Stimulated activated CD8-positive, alpha-beta memory T cell treated with anti-CD3 and anti-CD28 coated beads, Interleukin-2, amount 100 ng/mL, for 1 hour (primary cell): ENCODE results near the gene TNNT1.

Experiments
- DNase-seq, 2 donors: peaks; one replicate each; pipeline ENCODE4 v3.0.0-alpha.2; 2020; ENCODE audit warnings: low read depth in 2 of 2

The TNNT1 gene

DNA sequence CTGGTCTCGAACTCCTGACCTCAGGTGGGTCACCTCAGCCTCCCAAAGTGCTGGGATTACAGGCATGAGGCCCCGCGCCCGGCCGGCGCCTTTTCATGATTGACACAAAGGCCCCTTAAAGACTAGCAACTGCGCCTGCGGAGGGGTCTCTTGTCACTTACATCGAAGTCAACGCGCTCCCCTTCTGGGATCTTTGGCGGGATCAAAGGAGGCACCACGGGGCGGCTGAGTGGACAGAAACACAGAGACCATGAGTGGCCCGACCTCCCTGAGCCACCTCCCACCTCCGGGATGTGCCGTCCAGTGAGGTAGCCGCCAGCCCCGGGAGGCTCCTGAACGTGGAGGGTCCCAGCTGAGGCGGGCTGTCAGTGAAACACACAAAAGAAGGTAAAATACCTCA lies 7.3 kb downstream of the TNNT1 start:
- DNase-seq, result no peak

DNA sequence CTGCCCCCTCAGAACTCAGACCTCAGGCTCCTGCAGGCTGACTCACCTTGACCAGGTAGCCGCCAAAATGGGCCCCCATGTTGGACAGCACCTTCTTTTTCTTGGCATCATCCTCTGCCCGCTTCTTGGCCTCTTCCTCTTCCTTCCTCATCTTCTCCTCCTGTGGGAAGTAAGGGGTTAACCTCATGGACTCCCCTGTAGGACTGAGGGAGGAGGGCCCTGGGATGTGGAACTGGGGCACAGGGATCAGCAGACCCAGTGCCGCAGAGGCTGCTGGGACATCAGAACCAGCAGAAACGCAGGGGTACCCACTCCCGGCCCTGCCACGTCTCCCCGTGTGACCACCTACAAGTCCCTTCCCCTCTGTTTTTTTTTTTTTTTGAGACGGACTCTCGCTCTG lies 11.1 kb downstream of the TNNT1 start:
- DNase-seq, result no peak

DNA sequence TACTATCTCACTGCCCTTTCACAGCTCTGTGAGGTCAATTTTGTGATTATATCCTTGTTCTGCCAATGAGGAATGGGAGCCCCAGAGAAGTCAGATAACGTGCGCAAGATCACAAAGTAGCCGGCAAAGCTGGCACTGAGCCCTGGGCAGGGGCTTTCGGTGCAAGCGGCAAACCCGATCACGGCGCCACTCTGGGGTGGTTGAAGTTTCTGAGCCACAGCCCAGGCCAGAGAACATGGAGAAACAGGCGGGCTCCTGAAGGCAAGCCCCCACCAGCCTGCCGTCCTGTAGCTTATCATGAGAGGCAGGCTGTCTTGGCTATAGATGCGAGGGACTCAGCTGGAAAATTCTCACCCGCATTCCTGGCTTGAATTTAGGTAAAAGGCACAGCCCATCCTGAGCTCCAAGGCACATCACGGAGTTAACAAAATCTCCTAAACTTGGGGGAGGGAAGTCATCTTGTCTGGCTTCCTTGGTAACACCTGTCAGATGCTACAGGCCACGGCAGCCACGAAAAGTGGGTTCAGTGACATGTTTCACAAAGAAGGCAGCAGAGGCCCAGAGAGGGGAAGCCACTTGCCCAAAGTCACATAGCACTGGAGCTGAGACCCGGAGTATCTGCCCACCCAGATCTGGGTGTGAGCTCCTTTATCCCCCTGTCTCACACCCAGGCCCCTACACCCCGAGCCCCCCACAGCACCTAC lies 12.5 kb downstream of the TNNT1 start:
- no peak for DNase-seq

DNA sequence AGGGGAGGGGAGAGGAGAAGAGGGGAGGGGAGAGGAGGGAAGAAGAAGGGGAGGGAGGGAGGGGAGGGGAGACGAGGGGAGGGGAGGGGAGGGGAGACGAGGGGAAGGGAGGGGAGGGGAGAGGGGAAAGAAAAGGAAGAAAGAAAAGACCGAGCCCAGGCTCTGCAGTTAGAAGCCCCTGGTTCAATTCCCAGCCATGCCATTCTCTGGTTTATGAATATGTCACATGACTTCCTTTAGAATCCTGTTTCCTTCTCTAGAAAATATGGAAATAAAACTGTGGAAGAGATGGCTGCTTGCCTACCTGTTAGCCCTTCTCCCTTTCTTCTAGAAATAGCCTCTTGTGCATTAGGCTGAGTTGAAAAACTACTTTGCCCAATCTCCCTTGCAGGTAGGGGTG lies 14.3 kb downstream of the TNNT1 start:
- no peak for DNase-seq

DNA sequence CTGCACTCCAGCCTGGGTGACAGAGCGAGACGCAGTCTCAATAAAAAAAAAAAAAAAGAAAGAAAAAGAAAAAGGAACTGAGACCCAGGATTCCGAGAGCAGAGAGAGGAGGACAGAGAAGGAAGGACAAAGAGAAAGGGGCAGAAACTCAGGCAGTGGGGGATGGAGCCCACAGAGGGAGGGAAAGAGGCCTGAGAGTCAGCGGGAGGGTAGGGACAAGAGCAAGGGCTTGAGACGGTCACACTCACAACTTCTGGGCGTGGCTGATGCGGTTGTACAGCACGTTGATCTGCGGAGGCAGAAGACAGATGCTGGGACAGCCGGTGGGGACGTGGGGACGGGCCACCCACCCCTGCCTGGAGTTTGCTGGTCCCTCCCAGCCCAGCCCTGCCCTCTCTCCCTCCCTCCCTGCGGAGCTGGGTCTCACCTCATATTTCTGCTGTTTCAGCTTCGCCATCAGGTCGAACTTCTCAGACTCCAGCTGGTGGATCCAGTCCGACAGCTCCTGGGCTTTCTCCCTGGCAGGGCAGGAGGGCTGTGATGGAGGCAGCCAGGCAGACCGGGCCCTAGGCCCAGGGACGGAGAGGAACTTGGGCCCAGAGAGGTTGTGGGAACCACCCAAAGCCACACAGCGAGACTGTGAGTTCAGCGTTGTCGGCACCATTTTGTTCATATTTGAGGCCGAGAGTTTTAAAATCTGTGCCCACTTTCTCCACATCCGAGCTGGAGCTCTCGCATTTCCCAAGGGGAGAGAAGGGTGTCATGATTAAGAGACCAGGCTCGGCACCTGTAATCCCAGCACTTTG lies 15.2 kb downstream of the TNNT1 start:
- no peak for DNase-seq

DNA sequence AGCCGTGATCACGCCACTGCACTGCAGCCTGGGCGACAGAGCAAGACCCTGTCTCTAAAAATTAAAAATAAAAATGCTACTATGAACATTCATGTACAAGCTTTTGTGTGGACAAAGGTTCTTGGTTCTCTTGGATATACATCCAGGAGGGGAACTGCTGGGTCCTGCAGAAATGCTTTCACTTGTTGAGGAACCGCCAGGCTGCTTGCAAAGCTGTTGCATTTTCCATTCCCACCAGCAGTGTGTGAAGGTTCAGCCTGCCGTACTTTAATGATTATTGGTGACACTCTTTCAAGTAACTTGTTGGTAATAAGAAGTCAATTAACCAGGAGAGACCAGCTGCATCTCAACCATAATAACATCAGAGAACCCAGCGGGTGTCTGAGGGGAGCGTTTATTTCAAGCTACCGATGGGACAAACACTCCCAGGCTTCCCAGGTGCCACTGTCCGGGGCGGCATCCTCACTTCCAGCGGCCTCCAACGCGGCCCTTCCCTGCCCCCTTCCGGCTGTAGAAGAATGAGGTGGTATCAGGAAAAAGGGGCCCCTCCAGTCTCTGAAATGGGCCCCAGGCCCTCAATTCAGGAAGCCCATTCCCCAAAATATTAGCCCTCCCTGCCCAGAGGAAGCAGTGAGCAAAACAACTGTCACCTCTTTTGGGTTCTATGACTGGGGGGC lies 16.4 kb downstream of the TNNT1 start:
- no peak for DNase-seq

DNA sequence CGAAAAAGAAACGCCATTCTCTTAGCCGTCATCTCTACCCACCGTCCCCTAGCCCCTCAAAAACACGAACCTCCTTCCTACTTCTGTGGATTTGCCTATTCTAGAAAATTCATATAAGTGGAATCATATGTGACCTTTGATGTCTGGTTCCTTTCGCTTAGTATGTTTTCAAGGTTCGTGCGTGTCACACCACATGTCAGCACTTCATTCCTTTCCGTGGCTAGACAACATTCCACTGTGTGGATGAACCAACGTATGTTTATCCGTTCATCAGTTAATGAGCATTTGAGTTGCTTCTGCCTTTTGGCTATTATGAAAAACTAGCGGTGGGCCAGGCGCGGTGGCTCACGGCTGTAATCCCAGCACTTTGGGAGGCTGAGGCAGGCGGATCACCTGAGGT lies 17.6 kb downstream of the TNNT1 start:
- no peak for DNase-seq

DNA sequence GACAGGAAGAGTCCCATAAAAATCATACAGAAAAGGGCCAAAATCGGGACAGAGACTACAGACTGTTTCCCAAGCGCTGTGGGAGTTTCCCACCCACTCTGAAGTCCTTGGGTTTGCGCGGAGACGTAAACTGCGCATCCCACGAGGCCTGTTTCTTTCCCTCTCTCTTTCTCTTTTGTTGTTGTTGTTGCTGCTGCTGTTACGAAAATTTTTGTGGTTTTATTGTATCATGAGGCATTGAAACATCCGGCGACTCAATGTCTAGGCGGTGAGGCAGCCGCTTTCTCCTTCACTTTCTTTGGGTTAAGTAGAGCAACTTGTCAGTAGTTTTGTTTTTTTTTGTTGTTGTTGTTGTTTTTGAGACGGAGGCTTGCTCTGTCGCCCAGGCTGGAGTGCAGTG lies 30.0 kb downstream of the TNNT1 start:
- no peak for DNase-seq

DNA sequence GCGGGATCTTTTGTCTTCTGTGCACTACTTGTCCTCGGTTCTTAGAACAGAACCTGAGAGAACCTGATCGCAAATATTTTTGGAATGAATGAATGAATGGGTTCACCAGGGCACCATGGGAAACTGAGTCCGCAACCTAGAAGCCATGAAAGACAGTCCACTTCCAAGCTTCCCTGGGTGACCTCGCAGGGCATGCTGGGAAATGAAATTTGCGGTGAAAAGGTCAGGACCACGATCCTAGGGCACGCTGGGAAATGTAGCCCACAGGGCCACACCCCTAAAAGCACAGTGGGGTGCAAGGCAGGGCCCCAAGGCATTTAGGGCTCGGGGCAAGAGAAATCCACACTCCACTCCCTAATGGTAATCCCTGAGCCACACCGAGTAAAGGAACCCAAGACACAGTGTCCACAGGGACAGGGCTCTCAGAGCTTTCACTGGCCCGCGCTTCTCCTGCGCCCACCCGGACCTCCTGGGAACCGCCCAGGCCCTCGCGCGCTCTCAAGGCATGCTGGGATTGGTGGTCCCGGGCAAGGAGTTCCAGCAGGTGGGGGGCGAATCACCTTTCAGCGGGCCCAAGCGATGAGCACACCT lies 30.5 kb downstream of the TNNT1 start:
- DNase-seq, result no peak

DNA sequence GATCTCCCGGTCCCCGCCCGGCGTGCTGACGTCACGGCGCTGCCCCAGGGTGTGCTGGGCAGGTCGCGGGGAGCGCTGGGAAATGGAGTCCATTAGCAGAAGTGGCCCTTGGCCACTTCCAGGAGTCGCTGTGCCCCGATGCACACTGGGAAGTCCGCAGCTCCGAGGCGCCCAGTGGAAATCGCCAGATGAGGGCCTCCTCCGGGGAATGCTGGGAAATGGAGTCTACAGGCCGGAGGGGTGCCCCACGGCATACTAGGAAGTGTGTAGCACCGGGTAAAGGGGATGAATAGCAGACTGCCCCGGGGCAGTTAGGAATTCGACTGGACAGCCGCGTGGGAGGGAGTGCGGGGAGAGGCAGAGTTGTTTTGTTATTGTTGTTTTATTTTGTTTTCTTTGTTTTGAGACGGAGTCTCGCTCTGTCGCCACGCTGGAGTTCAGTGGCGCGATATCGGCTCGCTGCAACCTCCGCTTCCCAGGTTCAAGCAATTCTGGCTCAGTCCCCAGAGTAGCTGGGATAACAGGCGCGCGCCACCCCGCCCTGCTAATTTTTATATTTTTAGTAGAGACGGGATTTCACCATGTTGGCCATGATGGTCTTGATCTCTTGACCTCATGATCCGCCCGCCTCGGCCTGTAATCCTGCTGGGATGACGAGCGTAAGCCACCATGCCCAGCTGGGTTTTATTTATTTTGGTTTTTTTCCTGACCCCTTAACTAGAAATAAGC lies 31.2 kb downstream of the TNNT1 start:
- peak; percentile 92 to 93 for DNase-seq

DNA sequence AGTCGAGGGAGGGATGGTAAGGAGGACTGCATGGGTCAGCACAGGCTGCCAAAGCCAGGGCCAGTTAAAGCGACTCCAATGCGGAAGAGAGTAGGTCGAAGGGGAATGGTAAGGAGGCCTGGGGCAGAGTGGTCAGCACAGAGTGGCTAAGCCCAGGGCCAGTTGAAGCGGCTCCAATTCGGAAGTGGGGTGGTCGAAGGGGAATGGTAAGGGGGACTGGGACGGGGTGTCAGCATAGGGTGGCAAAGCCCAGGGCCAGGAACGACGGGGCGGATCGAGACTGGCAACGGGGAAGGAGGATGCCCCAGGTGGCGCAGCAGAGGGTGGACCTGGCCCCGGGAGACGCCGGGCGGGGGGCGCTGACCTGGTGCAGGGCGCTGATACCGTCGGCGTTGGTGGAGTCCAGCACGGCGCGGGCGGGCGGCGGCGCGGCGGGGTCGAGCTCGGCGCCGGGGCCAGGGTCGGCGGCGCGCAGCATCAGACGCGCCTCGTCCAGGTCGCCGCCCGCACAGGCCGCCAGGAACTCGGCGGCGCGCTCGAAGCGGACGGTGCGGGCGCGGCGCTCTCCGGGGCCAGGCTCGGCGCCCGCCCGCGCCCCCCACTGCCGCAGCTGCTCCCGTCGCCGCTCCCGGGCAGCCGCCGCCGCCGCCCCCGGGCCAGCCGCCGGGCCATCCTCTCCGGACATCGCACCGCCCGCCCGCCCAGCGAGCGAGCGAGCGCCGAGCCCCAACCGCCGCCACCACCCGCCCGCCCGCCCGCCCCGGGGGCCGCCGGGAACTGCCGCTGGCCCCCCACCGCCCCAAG lies 31.9 kb downstream of the TNNT1 start, which contains the start of gene PPP1R12C:
Gene PPP1R12C, minus strand, starts transcription at position 779 of the 804 bp plus-strand sequence. Its CDS starts 94 bp downstream, at position 685.
- no peak for DNase-seq

DNA sequence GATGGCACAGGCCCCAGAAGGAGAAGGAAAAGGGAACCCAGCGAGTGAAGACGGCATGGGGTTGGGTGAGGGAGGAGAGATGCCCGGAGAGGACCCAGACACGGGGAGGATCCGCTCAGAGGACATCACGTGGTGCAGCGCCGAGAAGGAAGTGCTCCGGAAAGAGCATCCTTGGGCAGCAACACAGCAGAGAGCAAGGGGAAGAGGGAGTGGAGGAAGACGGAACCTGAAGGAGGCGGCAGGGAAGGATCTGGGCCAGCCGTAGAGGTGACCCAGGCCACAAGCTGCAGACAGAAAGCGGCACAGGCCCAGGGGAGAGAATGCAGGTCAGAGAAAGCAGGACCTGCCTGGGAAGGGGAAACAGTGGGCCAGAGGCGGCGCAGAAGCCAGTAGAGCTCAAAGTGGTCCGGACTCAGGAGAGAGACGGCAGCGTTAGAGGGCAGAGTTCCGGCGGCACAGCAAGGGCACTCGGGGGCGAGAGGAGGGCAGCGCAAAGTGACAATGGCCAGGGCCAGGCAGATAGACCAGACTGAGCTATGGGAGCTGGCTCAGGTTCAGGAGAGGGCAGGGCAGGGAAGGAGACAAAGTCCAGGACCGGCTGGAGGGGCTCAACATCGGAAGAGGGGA lies 32.7 kb downstream of the TNNT1 start:
- peak in 1 of 2 donors; percentile 21 for DNase-seq

DNA sequence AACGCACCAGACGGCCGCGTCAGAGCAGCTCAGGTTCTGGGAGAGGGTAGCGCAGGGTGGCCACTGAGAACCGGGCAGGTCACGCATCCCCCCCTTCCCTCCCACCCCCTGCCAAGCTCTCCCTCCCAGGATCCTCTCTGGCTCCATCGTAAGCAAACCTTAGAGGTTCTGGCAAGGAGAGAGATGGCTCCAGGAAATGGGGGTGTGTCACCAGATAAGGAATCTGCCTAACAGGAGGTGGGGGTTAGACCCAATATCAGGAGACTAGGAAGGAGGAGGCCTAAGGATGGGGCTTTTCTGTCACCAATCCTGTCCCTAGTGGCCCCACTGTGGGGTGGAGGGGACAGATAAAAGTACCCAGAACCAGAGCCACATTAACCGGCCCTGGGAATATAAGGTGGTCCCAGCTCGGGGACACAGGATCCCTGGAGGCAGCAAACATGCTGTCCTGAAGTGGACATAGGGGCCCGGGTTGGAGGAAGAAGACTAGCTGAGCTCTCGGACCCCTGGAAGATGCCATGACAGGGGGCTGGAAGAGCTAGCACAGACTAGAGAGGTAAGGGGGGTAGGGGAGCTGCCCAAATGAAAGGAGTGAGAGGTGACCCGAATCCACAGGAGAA lies 33.5 kb downstream of the TNNT1 start:
- DNase-seq, result no peak

DNA sequence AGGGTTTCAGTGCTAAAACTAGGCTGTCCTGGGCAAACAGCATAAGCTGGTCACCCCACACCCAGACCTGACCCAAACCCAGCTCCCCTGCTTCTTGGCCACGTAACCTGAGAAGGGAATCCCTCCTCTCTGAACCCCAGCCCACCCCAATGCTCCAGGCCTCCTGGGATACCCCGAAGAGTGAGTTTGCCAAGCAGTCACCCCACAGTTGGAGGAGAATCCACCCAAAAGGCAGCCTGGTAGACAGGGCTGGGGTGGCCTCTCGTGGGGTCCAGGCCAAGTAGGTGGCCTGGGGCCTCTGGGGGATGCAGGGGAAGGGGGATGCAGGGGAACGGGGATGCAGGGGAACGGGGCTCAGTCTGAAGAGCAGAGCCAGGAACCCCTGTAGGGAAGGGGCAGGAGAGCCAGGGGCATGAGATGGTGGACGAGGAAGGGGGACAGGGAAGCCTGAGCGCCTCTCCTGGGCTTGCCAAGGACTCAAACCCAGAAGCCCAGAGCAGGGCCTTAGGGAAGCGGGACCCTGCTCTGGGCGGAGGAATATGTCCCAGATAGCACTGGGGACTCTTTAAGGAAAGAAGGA lies 34.4 kb downstream of the TNNT1 start:
- no peak for DNase-seq

DNA sequence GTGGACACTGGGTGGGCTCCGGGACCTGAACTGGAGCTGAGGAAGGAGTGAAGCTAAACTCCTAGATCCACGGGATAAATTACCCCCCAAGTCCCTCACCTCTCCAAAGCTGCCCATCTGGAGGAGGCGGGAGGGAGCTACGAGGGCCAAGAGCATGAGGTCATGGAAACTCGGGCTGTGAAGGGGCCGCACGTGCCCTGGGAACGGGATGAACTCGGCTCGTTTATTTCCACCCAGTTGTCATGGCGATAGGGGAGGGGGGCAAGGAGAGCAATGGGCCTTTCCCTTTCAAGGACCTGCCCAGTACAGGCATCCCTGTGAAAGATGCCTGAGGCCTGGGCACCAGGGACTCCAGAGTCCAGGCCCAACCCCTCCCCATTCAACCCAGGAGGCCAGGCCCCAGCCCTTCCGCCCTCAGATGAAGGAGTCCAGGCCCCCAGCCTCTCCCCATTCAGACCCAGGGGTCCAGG lies 35.4 kb downstream of the TNNT1 start:
- no peak for DNase-seq

DNA sequence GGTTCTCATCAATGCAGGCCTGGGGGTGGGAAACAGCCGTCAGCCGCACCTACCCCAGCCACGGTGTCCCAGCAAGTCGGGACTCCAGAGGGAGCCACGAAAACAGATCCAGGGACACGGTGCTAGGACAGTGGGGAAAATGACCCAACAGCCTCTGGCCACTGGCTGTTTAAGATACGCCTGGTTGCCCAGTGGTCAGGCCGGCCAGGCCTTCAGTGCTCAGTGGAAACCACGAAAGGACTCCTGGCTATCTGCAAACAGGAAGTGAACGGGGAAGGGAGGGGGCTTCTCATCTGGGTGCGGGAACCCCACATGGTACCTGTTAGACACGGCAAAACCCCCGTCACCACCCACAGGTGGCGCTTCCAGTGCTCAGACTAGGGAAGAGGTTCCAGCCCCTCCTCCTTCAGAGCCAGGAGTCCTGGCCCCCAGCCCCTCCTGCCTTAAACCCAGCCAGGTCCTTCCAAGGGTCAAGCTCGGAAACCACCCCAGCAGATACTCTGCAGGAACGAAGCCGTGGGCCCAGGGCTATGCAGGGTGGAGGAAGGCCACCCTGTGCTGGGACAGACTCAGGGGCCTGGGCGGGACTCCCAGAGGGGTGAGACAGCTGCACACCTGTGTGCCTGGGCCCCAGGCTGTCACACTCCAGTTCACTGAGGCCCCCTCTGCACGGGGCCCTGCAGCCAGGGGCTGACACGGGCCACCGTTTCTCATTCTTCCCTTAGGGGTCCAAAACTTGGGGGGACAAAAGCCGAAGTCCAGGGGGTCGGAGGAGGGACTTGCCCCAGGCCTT lies 36.0 kb downstream of the TNNT1 start:
- no peak for DNase-seq

DNA sequence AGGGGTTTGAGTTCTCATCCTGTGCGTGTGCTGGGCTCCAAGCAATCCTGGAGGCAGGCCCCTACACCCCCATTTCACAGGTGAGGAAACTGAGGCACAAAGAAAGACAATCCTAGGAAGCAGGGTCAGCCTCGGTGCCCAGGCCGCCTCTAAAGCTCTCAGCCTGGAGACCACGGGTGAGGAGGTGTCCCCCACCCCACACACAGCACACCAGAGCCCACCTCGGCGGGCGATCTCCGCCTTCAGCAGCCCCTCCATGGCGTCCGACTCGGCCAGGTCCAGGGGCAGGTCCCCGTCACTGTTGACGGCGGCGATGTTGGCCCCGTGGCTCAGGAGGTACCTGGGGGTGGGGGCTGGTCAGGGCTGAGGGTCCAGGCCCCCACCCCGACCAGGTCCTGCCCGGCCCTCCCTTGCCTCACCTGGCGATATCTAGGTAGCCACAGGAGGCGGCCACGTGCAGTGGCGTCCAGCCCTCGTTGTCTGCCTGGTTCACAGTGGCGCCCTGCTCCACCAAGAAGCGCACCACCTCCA lies 36.7 kb downstream of the TNNT1 start:
- no peak for DNase-seq

DNA sequence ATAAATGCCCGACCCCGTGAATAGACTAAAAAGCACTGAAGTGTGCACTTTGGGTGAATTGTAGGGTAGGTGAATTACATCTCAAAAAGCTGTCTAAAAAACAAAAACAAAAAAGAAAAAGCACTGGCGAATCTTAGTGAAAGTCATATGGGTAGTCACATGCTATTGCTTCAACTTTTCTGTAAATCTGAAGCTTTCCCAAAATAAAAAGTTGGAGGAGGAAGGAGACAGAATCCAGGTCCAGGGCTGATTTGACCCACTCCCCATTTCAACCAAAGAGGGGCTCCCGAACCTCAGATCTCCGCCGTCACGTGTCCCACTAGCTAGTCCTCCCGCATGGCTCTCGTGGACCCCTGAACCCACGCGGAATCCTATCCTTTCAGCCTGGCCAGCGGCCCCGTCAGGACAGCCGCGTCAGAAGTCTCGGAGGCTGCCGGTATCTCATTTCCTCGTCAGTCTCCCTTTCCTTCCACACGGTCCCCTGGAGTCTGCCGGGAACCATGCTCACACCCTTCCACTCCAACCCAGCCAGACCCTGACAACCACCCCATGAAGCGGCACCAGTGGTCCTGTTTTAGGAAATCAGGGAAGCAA lies 37.7 kb downstream of the TNNT1 start:
- no peak for DNase-seq
